ENCODE results near the gene PRKCH. TPM values are rescaled to one million over a fixed set of nuclear protein-coding genes. Genes with fewer than 3 reads are reported as not detected.

The PRKCH gene
- total and polyA plus RNA-seq, 7 experiments from 2014 or later: 191 to 359 (median 314) TPM

DNA sequence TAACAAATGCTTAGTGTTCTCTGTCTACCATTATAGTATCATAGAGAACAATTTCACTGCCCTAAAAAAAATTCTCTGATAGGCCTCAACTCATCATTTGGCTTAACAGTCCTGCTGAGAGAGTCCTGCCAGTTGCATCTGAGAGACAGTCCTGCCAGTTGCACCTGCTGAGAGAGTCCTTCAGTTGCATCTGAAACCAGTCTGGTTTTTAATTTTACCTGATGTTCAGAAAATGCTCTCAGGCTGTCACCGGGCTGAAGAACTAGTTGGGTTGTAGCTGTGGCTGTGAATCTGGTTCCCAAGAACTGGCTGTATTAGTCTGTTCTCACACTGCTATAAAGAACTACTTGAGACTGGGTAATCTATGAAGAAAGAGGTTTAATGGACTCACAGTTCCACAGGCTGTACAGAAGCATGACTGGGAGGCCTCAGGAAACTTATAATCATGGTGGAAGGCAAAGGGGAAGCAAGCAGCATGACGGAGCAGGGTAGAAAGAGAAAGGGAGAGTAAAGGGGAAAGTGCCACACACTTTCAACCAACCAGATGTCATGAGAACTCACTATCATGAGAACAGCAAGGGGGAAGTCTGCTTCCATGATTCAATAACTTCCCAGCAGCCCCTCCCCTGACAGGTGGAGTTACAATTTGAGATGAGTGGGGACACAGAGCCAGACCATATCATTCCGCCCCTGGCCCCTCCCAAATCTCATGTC is 51.6 kb downstream of the PRKCH start:
- peaks cover 56 to 72% of the 10 kb centered on the region in 2 donors for H3K4me1 ChIP-seq (ENCODE audit: control insufficient read depth in 2 of 2, insufficient read depth in 2 of 2, low read length in 2 of 2)
- ATAC-seq: no peak
- Mint-ChIP-seq H3K4me3 (peak overlapping the region in 6 of 10 donors; percentile 4 to 74 (median 49)), H3K9me3 (peaks cover 5 to 52% (median 37%) of the 10 kb centered on the region in 11 donors), H3K27me3 (no peaks in the 10 kb centered on the region), H3K36me3 (peaks cover 19 to 75% (median 53%) of the 10 kb centered on the region in 5 donors), H3K27ac (peak overlapping the region in 8 of 9 donors; percentile 25 to 92 (median 76)), H3K4me1 (peaks cover 11 to 83% (median 63%) of the 10 kb centered on the region in 7 donors)
- H3K27me3 ChIP-seq (ENCODE audit: control insufficient read depth in 2 of 2, insufficient read depth in 2 of 2, low read length in 2 of 2): no peaks in the 10 kb centered on the region
- CTCF ChIA-PET: no interaction called here
- H3K36me3 ChIP-seq (ENCODE audit: control insufficient read depth in 2 of 3, insufficient read depth in 3 of 3, low read length in 3 of 3): peaks cover 0 to 14% (median 4%) of the 10 kb centered on the region in 3 experiments
- H3K4me3 ChIP-seq (ENCODE audit: low read length): no peak overlapping the region
- no peak overlapping the region for H3K27ac ChIP-seq (ENCODE audit: low read depth, low read length)
- intact Hi-C loops (cut with micrococcal nuclease): loop anchor here in 1 of 2 donors (1.0 kb wide), 1 partner anchor 7 kb away; no protein-coding TSS in a partner anchor
- no peak for DNase-seq
- peaks cover 0 to 19% (median 0%) of the 10 kb centered on the region in 3 experiments for H3K9me3 ChIP-seq (ENCODE audit: control insufficient read depth in 2 of 3, low read length in 3 of 3)
- POLR2A ChIA-PET: interaction anchor here (0.7 kb wide), 1 partner anchor 35 kb away, joined by 3 read pairs; no protein-coding TSS in a partner anchor

- DNase-seq (no peak), ATAC-seq (no peak)
- peaks cover 55 to 73% of the 10 kb centered on the region in 2 donors for H3K4me1 ChIP-seq (ENCODE audit: control insufficient read depth in 2 of 2, insufficient read depth in 2 of 2, low read length in 2 of 2)
- Mint-ChIP-seq H3K4me3 (peak overlapping the region in 3 of 10 donors; percentile 7 to 50 (median 17)), H3K36me3 (peaks cover 21 to 83% (median 63%) of the 10 kb centered on the region in 5 donors), H3K4me1 (peaks cover 11 to 83% (median 64%) of the 10 kb centered on the region in 7 donors), H3K27me3 (no peaks in the 10 kb centered on the region), H3K9me3 (peaks cover 5 to 52% (median 35%) of the 10 kb centered on the region in 11 donors), H3K27ac (peak overlapping the region in 4 of 9 donors; percentile 6 to 88 (median 39))
- intact Hi-C loops (cut with micrococcal nuclease): no loop called here
- no peak overlapping the region for H3K4me3 ChIP-seq (ENCODE audit: low read length)
- POLR2A ChIA-PET: interaction anchor here (0.7 kb wide), 1 partner anchor 15 kb away, joined by 4 read pairs; no protein-coding TSS in a partner anchor
- peaks cover 0 to 19% (median 0%) of the 10 kb centered on the region in 3 experiments for H3K9me3 ChIP-seq (ENCODE audit: control insufficient read depth in 2 of 3, low read length in 3 of 3)
- peaks cover 0 to 14% (median 4%) of the 10 kb centered on the region in 3 experiments for H3K36me3 ChIP-seq (ENCODE audit: control insufficient read depth in 2 of 3, insufficient read depth in 3 of 3, low read length in 3 of 3)
- H3K27me3 ChIP-seq (ENCODE audit: control insufficient read depth in 2 of 2, insufficient read depth in 2 of 2, low read length in 2 of 2): no peaks in the 10 kb centered on the region
- H3K27ac ChIP-seq (ENCODE audit: low read depth, low read length): no peak overlapping the region
- CTCF ChIA-PET: interaction anchor here (0.6 kb wide), 1 partner anchor 158 kb away, joined by 4 read pairs; no protein-coding TSS in a partner anchor
Measured at GRCh38 chr14:61374284-61374683, 52.9 kb downstream of the PRKCH start.

- ChIA-PET CTCF (no interaction called here), POLR2A (interaction anchor here (0.7 to 1.8 kb wide), 2 partner anchors 10 to 29 kb away, joined by 4 read pairs; no protein-coding TSS in a partner anchor)
- Mint-ChIP-seq H3K4me1 (peaks cover 11 to 84% (median 66%) of the 10 kb centered on the region in 7 donors), H3K27me3 (no peaks in the 10 kb centered on the region), H3K36me3 (peaks cover 23 to 85% (median 63%) of the 10 kb centered on the region in 5 donors), H3K4me3 (peak overlapping the region in 7 of 10 donors; percentile 19 to 70 (median 50)), H3K9me3 (peaks cover 5 to 52% (median 35%) of the 10 kb centered on the region in 11 donors), H3K27ac (peak overlapping the region; percentile 26 to 88 (median 70))
- H3K27ac ChIP-seq (ENCODE audit: low read depth, low read length): no peak overlapping the region
- no peak for ATAC-seq
- peaks cover 58 to 74% of the 10 kb centered on the region in 2 donors for H3K4me1 ChIP-seq (ENCODE audit: control insufficient read depth in 2 of 2, insufficient read depth in 2 of 2, low read length in 2 of 2)
- intact Hi-C loops (cut with micrococcal nuclease): no loop called here
- peaks cover 0 to 19% (median 0%) of the 10 kb centered on the region in 3 experiments for H3K9me3 ChIP-seq (ENCODE audit: control insufficient read depth in 2 of 3, low read length in 3 of 3)
- no peak for DNase-seq
- peaks cover 0 to 14% (median 4%) of the 10 kb centered on the region in 3 experiments for H3K36me3 ChIP-seq (ENCODE audit: control insufficient read depth in 2 of 3, insufficient read depth in 3 of 3, low read length in 3 of 3)
- no peak overlapping the region for H3K4me3 ChIP-seq (ENCODE audit: low read length)
- no peaks in the 10 kb centered on the region for H3K27me3 ChIP-seq (ENCODE audit: control insufficient read depth in 2 of 2, insufficient read depth in 2 of 2, low read length in 2 of 2)
Measured at GRCh38 chr14:61375218-61375617, 53.8 kb downstream of the PRKCH start.

DNA sequence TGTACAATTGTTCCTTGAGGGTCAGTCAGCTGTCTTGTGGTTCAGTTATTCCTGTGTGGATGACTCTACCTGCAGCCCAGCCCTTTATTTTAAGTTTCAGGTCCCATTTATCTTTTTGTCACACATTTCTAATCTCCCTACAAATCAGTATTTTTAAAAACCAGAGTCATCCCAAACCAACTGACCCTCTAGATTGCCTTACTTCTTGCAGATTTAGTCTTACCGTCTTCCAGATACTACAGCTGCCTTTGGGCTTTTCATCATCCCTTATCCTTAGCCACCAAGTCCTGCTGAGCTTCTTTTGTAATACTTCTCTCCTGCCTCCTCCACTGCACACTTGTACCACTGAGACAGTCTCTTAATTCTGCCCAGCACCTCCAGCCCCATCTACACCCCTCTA is 54.9 kb downstream of the PRKCH start:
- H3K27me3 ChIP-seq (ENCODE audit: control insufficient read depth in 2 of 2, insufficient read depth in 2 of 2, low read length in 2 of 2): no peaks in the 10 kb centered on the region
- Mint-ChIP-seq H3K4me1 (peaks cover 11 to 84% (median 71%) of the 10 kb centered on the region in 7 donors), H3K36me3 (peaks cover 19 to 87% (median 63%) of the 10 kb centered on the region in 5 donors), H3K27me3 (no peaks in the 10 kb centered on the region), H3K4me3 (peak overlapping the region in 9 of 10 donors; percentile 2 to 54 (median 37)), H3K9me3 (peaks cover 5 to 52% (median 35%) of the 10 kb centered on the region in 11 donors), H3K27ac (peak overlapping the region in 7 of 9 donors; percentile 14 to 89 (median 76))
- no peak overlapping the region for H3K27ac ChIP-seq (ENCODE audit: low read depth, low read length)
- ATAC-seq (no peak), DNase-seq (no peak)
- intact Hi-C loops (cut with micrococcal nuclease): no loop called here
- peaks cover 0 to 19% (median 0%) of the 10 kb centered on the region in 3 experiments for H3K9me3 ChIP-seq (ENCODE audit: control insufficient read depth in 2 of 3, low read length in 3 of 3)
- peaks cover 59 to 74% of the 10 kb centered on the region in 2 donors for H3K4me1 ChIP-seq (ENCODE audit: control insufficient read depth in 2 of 2, insufficient read depth in 2 of 2, low read length in 2 of 2)
- POLR2A ChIA-PET: interaction anchor here (0.9 to 1.9 kb wide), 5 partner anchors 11 to 59 kb away, joined by 3 to 9 read pairs (median 4); no protein-coding TSS in a partner anchor
- H3K36me3 ChIP-seq (ENCODE audit: control insufficient read depth in 2 of 3, insufficient read depth in 3 of 3, low read length in 3 of 3): peaks cover 0 to 14% (median 4%) of the 10 kb centered on the region in 3 experiments
- CTCF ChIA-PET: interaction anchor here (0.6 to 1.2 kb wide), 4 partner anchors 10 to 78 kb away, joined by 3 to 4 read pairs (median 3); no protein-coding TSS in a partner anchor
- no peak overlapping the region for H3K4me3 ChIP-seq (ENCODE audit: low read length)

GRCh38 chr14:61377749-61378148 is 56.4 kb downstream of the PRKCH start:
- intact Hi-C loops (cut with micrococcal nuclease): loop anchor here in 1 of 2 donors (1.0 to 2.0 kb wide), 3 partner anchors 12 to 32 kb away; no protein-coding TSS in a partner anchor
- ATAC-seq: no peak

More at GRCh38 chr14:61377749-61378148, 56.4 kb downstream of the PRKCH start:
- ChIA-PET CTCF (interaction anchor here (0.8 kb wide), 1 partner anchor 36 kb away, joined by 3 read pairs; no protein-coding TSS in a partner anchor), POLR2A (interaction anchor here (0.6 to 1.7 kb wide), 6 partner anchors 9 to 58 kb away, joined by 3 to 6 read pairs (median 4); partner anchors contain the start of gene PRKCH)
- peak overlapping the region; percentile 36 for H3K27ac ChIP-seq (ENCODE audit: low read depth, low read length)
- H3K9me3 Mint-ChIP-seq: peaks cover 5 to 47% (median 32%) of the 10 kb centered on the region in 11 donors
- peaks cover 0 to 19% (median 0%) of the 10 kb centered on the region in 3 experiments for H3K9me3 ChIP-seq (ENCODE audit: control insufficient read depth in 2 of 3, low read length in 3 of 3)
- peak overlapping the region in 9 of 10 donors; percentile 2 to 74 (median 42) for H3K4me3 Mint-ChIP-seq
- H3K36me3 Mint-ChIP-seq: peaks cover 19 to 73% (median 55%) of the 10 kb centered on the region in 5 donors
- peaks cover 67 to 74% of the 10 kb centered on the region in 2 donors for H3K4me1 ChIP-seq (ENCODE audit: control insufficient read depth in 2 of 2, insufficient read depth in 2 of 2, low read length in 2 of 2)
- H3K27me3 Mint-ChIP-seq: no peaks in the 10 kb centered on the region
- H3K36me3 ChIP-seq (ENCODE audit: control insufficient read depth in 2 of 3, insufficient read depth in 3 of 3, low read length in 3 of 3): peaks cover 0 to 14% (median 4%) of the 10 kb centered on the region in 3 experiments
- H3K27me3 ChIP-seq (ENCODE audit: control insufficient read depth in 2 of 2, insufficient read depth in 2 of 2, low read length in 2 of 2): no peaks in the 10 kb centered on the region
- no peak overlapping the region for H3K4me3 ChIP-seq (ENCODE audit: low read length)
- peaks cover 6 to 76% (median 67%) of the 10 kb centered on the region in 7 donors for H3K4me1 Mint-ChIP-seq
- H3K27ac Mint-ChIP-seq: peak overlapping the region in 7 of 9 donors; percentile 42 to 92 (median 76)
- no peak for DNase-seq

Measured in naive thymus-derived CD4-positive, alpha-beta T cell (primary cell).